GM21786 (cell line): ENCODE measurements around the gene METRNL.
"Not testable (repeated sequence)": the region's sequence is repeated elsewhere in the genome, so short reads cannot be mapped to it uniquely, and the experiment has no call there.

Source experiments
- ATAC-seq: cut with Tn5 transposase; IDR thresholded peaks from one replicate; pipeline ENCODE4 v1.9.1; 2021; ENCODE audit not compliant: unreplicated experiment

Gene METRNL, protein sequence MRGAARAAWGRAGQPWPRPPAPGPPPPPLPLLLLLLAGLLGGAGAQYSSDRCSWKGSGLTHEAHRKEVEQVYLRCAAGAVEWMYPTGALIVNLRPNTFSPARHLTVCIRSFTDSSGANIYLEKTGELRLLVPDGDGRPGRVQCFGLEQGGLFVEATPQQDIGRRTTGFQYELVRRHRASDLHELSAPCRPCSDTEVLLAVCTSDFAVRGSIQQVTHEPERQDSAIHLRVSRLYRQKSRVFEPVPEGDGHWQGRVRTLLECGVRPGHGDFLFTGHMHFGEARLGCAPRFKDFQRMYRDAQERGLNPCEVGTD

DNA sequence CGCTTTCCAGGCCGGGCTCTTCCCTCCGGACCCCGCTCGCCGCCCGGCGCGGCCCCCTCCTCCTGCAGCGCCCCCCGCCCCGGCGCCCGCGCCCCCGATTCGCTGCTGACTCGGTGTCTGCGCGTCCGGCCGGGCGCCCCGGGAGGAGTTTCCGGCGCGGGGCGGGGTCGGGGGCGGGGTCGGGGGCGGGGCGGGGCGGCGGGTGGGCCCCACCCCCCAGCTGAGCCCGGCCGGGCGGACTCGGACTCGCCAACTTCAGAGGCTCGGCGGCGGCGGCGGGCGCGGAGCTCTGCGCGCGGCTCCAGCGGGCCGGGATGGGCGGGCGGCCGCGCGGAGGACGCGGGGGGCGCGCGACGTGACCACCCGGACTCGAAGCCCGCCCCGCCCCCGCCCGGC lies at the start of gene METRNL:
Gene METRNL, plus strand, starts transcription at position 258 of the 396 bp plus-strand sequence. CDS start 207 bp downstream, outside the sequence.
- ATAC-seq: no peak

DNA sequence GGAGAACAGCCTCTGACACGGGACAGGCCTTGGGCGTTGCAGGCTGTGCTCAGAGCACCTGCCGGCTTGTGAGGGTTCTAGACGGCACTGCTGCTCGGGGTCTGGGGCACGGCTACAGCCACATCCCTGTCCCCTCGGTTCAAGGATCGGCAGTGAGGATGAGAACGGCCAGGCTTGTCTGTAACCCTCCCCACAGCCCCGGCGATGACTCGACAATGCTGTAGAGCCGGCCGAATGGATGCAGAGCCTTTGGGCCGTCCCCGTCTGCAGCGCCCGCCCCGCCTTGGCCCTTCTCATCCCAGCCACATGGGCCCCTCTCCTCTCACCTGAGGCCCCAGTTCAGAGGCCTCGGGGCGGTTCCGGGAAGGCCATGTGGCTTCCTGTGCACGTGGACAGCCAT lies 49.0 kb upstream of the METRNL start:
- ATAC-seq: no peak

DNA sequence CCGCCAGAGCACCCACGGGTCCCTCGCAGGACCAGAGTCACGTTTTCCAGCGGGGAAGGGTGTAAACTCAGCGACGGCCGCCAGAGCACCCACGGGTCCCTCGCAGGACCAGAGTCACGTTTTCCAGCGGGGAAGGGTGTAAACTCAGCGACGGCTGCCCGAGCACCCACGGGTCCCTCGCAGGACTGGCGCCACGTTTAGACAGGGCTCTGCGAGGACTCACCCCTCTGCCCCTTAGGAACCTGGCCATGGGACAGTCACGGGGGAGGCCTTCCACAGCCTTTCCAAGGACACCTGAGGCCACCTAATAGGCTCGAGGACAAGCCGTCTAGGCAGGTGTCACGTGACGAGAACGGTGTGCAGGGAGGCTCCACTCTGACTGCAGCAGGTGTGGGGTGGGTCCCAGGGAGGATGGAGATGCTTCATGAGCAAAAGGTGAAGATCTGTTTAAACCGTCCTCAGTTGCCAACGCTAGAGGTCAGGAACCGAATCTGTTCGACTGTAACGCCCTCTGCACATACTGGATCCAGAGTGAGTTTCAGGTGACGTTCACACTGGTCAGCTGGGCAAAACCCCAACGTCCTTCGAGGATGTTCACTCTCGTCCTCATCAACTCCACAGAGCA lies 48.0 kb upstream of the METRNL start:
- ATAC-seq: no peak

DNA sequence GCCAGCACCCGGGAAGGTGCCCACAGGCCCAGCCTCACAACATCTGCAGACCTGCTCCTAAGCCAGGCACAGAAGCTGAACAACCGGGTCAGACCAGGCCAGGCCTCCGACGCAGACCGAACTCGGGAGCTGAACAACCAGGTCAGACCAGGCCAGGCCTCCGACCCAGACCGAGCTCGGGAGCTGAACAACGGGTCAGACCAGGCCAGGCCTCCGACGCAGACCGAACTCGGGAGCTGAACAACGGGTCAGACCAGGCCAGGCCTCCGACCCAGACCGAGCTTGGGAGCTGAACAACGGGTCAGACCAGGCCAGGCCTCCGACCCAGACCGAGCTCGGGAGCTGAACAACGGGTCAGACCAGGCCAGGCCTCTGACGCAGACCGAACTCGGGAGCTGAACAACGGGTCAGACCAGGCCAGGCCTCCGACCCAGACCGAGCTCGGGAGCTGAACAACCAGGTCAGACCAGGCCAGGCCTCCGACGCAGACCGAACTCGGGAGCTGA lies 47.4 kb upstream of the METRNL start:
- not testable (repeated sequence) for ATAC-seq

DNA sequence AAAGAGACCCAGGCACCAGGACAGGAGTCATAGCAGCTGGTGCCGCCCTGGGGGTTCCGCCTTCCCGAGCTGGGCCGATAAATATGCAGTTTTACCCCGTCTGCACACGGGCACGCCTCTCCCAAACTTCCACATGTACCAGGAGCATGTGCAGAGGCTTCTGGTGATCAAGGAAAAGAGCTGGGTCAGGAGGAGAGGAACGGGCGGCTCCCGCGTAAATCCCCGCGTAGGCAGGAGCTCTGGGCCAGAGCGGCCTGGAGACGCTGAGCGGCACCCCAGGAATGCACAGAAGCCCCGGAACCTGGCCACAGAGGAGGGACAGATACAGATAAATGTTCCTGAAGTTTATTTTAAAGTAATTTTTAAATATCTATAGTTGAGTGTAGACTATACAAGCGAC lies 46.6 kb upstream of the METRNL start:
- ATAC-seq: no peak

DNA sequence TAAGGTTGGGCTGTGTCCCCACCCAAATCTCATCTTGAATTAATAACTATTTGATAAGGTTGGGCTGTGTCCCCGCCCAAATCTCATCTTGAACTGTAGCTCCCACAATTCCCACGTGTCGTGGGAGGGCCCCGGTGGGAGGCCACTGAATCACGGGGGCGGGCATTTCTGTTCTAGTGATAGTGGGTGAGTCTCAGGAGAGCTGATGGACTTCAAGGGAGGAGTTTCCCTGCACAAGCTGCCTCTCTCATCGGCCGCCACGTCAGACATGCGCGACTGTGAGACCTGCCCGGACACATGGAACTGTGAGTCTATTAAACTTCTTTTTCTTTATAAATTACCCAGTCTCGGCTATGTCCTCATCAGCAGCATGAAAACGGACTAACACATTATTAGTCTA lies 44.9 kb upstream of the METRNL start:
- no peak for ATAC-seq

DNA sequence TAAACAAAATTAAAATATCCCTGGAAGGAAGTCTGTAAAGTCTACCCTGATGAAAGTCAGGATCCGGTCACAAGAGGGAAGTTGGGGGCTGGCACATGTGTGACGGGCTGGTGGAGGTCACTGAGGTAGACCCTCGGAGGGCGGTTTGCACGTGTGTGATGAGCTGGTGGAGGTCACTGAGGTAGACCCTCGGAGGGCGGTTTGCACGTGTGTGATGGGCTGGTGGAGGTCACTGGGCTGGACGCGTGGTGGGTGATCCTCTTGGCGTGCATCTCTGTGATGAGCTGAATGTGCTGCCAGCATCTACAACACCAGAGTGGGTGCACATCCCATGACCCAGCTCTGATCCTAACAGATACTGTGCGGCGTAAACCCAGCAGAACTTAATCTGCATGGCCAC lies 43.7 kb upstream of the METRNL start:
- no peak for ATAC-seq

DNA sequence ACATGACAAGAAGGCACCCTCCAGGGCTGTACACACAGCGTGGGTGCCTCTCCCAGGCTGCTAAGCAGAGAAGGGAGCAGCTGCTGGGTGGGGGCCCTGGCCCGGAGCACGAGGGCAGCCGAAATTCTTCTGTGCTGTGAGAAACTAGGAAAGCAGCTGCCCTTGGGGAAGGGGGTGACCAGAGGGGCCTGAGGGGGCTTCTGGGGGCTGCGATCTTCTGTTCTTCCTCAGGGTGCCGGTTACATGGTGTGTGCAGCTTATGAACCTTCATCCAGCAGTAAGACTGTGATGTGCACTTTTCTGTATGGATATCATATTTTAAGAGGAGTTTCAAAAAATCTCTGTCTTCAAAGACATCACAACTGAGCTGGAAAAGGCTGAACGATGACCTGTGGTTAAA lies 43.2 kb upstream of the METRNL start:
- no peak for ATAC-seq

DNA sequence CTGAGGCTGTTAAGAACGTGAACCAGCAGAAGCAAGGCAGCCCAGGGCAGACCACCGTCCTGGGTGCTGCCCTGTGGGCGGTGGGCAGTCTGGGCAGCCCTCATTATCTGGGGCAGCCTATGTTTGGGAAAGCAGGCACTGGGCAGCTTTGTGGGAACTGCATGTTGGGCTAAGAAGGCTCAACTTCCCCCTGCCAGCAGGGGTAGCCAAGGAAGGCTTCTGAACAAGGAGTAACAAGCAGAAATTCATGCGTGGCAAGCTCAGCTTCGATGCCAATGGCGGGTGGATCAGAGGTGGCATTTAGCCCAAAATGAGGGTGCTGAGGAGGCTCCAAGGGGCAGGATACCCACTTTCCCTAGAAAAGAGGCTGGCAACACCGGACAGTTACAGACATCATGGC lies 42.7 kb upstream of the METRNL start:
- no peak for ATAC-seq

DNA sequence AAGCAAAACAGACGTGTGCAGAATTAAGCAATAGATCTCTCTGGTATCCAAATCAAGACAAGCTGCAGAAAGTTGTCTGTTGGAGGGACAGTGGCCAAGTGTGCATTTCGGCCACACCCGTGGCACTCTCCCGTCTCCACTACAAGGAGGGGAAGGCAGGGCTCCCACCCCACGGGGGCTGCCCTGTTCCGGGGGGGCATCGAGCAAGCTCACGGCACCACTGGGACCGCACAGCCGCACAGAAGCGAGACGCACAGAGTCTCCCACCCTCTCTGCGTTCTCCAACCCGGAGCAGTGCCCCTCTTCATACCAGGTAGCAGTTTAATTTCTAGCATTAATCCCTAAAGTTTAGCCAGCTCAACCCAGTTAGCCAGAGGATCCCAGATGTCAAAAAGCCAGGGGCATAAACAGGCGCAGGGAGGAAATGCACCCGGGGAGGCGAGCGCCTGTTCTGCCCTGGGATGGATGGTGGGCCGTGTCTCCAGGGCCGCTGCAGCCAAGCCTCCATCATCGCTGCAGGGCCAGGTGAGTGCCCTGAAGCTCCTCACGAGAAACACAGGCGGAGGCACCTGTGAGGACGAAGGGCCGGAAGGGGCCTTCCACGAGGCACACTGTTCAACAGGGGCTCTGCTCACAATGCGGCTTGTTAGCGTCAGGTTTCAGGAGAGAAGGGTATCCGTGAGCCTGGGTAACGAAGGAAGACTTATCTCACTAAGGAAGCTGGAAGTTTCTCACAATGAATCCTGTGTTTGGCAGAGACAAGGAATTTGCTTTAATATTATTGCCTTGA lies 42.1 kb upstream of the METRNL start:
- no peak for ATAC-seq

DNA sequence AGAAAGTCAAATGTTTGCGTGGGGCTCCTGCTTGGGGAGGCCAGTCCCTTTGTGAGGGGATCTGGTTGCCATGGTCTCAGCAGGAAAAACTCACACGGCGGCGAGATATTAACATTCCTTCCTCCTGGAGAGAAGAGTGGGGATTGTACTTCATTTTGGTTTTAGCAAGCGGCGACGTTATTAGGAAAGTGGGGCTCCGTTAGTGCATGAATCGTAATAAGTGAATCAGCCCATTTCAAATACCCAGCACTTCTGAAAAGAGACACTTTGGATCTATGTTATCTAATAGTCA lies 41.6 kb upstream of the METRNL start:
- no peak for ATAC-seq

DNA sequence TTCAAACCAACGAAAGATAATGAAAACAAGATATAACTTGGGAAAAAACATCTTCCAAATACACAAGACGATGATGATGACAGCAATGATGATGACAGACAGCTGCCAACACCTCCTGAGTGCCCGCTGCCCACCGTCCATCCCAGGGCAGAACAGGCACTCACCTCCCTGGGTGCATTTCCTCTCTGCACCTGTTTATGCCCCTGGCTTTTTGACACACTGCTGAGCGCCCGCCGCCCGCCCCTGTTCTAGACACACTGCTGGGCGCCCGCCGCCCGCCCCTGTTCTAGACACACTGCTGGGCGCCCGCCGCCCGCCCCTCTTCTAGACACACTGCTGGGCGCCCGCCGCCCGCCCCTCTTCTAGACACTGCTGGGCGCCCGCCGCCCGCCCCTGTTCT lies 40.4 kb upstream of the METRNL start:
- ATAC-seq: not testable (repeated sequence)

DNA sequence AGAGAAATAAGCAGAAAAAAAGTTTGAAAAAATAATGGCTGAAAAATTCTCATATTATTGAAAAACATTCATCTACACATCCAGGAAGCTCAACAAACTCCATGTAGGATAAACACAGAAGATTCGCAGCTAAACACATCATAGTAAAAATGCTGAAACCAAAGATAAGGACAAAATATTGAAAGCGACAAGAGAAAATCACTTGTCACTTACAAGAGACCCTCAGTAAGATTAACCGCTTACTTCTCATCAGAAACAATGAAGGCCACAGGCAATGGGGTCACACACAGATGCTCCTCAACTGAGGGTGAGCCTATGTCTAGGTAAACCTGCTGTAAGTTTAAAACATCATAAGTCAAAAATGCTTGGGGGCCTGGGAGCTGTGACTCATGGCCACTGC lies 38.1 kb upstream of the METRNL start:
- no peak for ATAC-seq

DNA sequence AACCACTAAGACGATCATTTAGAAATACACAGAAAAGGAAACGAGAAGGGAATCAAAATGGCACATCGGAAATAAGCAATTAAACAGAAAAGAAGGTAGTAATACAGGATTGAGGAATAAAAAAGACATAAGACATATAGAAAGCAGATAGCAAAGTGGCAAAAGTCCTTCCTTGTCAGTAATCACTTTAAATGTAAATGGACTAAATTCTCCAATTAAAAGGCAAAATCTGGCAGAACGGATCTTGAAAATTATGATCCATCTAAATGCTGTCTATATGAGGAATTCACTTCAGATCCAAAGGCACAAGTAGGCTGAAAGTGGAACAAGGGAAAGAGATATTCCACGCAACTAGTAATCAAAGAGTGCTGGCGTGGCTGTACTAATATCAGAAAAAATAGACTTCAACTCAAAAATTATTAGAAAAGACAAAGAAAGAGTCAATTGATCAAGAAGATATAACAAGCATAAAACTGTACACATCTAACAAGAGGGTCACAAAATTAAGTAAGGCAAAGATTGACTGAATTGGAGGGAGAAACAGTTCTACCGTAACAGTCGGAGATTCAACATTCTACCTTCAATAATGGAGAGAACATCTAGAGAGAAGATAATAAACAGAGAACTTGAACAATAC lies 36.8 kb upstream of the METRNL start:
- no peak for ATAC-seq

DNA sequence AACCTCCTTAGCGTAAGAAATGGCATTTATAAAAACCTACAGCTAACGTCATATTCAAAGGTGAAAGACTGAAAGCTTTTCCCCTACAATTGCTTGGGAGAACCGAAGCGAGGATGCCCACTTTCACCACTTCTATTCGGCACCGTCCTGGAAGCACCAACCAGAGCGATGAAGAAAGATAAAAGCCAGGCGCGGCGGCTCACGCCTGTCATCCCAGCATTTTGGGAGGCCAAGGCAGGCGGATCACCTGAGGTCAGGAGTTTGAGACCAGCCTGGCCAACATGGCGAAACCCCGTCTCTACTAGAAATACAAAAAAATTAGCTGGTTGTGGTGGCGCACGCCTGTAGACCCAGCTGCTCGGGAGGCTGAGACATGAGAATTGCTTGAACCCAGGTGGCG lies 34.9 kb upstream of the METRNL start:
- not testable (repeated sequence) for ATAC-seq

DNA sequence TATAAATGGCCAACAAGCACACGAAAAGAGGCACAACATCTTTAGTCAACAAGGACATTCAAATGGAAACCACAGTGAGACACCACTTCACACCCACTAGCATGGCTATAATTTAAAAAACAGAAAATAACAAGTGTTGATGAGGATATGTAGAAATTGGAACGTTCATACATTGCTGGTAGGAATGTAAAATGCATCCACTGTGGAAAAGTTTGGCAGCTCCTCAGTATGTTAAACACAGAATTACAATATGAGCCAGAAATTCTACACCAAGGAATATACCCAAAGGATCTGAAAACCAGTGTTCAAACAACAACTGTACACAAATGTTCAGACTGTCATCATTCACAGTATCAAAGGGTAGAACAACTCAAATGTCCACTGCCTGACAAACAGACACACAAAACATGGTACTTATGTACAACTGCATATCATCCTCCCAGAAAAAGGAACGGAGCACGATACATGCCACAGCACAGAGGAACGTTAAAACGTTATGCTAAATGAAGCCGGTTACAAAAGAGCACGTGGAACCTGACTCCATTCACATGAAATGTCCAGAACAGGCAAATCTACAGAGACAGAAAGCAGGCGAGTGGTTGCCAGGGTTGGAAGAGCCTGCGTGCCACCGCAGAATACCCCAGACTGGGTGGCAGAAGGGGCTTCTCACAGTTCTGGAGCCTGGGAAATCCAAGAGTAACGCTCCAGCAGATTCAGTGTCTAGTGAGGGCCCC lies 32.8 kb upstream of the METRNL start:
- no peak for ATAC-seq

DNA sequence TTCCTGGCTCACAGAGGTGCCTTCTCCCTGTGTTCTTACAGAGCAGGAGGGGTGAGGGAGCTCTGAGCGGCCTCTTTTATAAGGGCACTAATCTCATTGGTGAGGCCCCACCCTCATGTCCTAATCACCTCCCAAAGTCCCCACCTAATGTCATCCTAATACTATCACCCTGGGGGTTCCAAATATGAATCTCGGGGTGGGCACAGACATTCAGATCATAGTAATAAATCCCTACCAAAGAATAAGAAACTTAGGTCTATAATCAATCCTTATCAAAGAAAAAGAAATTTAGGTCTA lies 32.3 kb upstream of the METRNL start:
- ATAC-seq: no peak

DNA sequence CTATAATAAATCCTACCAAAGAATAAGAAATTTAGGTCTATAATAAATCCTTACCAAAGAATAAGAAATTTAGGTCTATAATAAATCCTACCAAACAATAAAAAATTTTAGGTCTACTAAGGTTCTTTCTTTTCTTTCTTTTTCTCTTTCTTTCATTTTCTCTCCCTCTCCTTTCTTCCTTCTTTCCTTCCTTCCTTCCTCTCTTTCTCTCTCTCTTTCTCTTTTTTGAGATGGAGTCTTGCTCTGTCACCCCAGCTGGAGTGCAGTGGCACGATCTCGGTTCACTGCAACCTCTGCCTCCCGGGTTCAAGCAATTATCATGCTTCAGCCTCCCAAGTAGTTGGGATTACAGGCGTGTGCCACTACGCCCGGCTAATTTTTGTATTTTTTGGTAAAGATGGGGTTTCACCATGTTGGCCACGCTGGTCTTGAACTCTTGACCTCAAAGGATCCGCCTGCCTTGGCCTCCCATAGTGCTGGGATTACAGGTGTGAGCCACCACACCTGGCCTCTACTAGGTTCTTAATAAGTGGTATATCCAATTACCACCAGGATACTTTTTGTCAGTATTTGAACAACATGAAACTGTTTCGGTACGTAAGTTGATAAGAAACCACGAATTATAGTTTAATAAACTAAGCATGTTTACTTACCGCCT lies 31.5 kb upstream of the METRNL start:
- ATAC-seq: not testable (repeated sequence)

DNA sequence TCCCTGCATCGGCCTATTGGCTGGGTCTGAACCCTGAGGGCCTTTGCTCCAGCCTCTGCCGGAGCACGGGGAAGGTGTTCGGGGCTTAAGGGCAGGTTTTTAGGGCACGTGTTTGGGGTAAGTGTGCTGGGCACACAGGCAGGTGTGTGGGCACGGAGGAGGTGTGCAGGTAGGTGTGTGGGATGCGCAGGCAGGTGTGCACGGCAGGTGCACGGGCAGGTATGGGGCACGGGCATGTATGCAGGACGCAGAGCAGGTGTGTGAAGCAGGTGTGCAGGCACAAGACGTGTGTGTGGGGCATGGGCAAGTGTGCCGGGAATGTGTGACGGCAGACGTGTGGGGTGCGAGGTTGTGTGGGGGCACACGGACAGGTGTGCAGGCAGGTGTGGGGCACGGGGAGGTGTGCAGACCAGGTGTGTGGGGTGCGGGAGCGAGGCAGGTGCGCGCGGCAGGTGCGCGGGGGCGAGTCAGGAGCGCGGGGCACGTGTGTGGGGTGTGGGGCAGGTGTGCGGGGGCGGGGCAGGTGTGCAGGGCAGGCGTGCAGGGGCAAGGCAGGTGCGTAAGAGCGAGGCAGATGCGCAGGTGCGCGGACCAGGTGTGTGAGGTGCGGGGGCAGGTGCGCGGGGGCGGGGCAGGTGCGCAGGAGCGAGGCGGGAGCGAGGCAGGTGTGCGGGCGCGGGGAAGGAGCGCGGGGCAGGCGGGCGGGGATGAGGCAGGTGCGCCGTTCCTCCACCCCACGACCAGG lies 28.6 kb upstream of the METRNL start:
- no peak for ATAC-seq
